HG02970 (cell line): ENCODE results near the gene GFAP.

ENCODE experiments used
- ATAC-seq: cut with Tn5 transposase; IDR thresholded peaks from one replicate; pipeline ENCODE4 v1.9.1; 2021; ENCODE audit warnings: mild to moderate bottlenecking, moderate library complexity, moderate number of reproducible peaks; ENCODE audit not compliant: unreplicated experiment, low FRiP score

The GFAP gene

DNA sequence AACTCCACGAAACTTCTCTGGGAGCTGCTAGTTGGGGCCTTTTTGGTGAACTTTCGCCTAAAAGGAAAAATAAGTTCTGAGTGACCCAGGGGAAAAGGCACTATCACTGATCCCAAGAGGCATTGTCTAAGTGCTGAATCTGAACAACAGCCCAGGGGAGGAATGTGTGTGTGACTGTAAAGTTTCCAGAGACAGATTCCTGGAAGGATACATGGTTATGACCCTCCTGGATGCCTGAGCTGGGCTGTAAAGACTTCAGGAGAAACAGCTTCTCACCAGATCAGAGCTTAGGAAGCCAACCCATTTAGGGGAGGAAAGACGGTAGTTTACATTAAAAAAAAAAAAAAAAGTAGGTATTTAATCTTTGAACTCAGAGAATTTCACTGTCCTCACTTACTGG lies 47.5 kb downstream of the GFAP start:
- ATAC-seq: no peak

DNA sequence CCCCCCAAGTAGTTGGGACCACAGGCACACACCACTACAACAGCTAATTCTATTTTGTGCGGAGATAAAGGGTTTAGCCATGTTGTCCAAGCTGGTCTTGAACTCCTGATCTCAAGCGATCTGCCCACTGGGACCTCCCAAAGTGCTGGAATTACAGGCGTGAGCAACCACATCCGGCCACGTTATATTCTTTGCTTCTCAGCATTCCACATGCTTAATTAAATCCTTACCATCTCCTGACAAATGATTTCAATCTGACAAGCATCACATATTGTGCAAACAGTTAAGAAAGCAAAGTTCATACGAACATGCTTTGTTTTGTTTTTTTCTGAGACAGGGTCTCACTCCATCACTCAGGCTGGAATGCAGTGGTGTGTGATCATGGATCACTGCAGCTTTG lies 49.4 kb downstream of the GFAP start:
- no peak for ATAC-seq

DNA sequence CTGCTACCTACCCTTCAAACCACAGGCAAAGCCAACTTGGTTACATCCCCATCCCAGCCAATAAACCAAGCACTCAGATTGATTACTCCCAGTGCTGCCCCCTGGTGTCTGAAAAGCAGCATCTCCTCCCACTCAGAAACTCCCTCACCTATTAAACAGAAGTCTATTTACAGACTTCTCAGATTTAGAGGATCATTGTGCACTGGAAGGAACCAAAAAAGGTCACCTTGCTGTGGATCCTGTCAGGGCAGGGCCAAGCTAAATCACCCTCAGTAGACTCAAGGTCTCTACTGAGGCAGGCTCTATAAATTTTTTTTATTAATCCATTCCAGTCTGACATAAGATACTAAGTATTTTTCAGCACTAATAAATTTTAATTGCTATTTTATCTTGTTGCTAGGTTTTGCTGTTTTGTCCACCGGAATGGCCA lies 50.1 kb downstream of the GFAP start:
- no peak for ATAC-seq

DNA sequence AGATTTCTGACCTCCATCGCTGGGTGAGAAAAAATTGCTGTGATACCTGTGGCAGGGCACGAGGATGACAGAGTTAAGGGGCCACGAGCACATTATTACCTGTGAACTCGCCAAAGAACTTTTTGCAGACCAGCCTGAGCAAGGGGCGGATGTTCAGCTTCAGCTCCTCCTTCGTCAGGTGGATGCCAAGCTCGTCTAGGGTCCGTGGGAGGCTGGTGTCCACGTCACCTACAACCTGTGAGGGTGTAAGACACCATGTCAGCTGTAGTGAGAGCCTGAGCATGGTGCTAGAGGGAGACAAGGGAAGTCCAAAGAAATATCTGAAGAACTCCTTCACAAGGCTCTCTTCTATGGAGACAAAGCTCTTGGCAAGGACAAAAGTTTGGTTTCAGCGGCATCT lies 50.5 kb downstream of the GFAP start:
- ATAC-seq: no peak

DNA sequence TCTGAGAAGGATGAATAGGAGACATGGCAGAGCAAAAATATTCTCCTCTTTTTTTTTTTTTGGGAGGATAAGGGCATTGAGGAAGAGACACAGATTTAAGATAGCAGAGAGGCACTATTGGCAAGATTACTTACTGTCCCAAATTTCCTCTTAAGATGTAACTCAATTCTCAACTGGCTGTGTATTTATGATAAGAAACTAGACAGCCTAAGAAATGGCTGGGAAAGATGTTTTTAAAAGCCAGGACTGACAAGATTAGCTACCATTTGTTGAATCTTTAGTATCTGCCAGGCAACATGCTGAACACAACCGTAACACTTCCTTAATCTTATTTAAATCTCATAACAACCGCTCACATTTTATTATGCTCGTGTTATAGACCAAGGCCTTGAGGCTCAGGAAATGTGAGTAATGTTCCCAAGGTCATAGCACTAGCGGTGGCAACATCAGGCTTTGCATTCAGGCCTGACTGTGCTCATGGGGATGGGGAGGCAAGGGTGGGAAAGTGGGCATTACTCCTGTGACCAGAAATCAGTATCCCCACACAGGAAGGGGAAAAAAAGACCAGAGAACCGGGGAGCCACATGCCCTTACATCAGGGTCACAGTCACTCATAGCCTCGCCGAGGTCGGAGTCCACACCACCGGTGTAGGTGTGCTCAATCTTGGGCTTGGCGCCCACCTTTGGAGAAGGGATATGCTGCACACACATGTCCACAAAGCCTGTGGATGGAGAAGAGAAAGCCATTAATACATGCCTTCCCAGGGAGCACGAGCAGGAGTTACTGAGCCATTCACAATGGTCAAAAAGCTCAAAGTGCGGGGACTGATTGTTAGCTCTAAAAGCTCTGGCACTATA lies 52.0 kb downstream of the GFAP start:
- ATAC-seq: no peak

DNA sequence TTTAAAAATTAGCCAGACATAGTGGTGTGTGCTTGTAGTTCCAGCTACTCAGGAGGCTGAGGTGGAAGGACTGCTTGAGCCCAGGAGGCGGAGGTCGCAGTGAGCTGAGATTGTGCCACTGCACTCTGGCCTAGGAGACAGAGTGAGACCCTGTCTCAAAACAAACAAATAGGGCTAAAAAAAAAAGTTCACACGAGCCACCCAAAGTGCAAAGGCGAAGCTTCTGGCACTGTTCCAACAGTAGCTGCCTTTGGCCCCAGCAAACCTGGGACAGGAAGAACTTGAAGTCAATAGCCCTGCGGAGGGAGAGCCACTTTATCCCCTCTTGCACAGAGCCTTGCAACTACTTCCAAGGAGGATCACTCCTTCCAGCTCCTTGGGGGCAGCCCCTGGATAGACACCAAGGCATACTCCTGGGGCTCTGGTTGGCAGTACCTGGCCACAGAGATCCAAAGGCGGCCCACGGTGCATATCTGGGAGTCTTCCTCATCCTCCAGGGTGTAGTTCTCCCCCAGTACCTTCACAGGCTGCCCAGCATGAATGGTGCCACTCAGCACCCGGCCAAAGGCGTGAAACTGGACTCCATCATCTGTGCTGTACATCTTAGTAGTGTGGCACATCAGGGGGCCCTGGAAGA lies 52.9 kb downstream of the GFAP start:
- ATAC-seq: no peak

DNA sequence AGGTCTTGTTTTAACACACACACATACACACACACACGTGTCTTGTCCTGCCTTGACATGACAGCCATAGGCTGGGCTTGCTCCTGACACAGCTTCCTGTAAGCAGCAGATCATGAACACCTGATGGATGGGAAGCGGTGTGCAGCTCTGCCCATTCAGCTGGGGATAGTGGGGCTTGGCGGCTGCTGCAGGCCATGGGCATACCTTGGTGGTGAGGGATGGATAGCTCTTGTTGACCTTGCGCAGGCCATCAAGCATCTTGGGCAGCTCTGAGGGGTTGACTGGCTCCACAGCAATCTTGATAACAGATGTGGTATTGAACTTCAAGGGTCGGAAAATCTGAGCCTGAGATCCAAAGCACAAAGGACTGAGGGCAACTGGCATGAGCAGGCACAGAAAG lies 55.6 kb downstream of the GFAP start:
- no peak for ATAC-seq

DNA sequence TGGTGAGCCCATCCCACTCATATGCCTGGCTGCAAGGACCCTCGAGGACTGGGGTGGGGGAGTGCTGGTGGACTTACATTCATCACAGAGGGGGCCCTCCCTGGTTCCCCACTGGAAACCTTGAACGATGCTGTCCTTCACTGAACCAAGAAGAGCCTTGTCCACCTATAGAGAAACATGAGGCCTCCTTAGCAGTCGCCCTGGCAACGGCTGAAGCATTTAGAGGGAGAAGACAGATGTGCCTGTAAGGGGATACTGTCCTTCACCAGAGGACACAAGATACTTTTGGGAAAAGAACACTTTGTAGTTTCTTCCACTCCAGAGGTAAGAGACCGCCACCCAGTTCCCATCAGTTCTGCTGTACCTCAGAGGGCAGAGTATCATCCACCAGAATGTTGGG lies 61.1 kb downstream of the GFAP start:
- no peak for ATAC-seq
